ENCODE measurements around the gene COL5A3. TPM values are rescaled to one million over a fixed set of nuclear protein-coding genes. Genes with fewer than 3 reads are reported as not detected.

The COL5A3 gene
- 52.1 and 58.2 TPM in 2 replicates for total RNA-seq

DNA sequence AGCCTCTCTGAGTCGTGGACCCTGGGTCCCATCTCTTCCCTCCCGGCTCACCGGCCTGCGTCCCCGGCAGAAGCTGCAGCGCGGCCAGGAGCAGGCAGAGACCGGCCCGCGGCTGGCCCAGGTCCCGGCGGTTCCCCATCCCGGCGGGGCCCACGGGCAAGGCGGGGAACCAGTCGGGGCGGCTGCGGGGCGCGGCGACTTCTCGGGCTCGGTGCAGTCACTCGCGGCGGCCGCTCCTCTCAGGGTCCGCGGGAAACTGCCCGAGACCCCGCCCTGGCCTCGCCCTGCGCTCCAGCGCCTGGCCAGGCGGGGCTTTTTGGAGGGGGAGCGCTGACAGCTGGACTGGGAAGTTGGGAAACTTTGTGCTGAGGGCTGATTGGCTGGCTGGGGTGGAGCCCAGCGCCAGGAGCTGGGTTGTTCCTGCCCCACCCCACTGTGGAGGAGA, at the start of gene COL5A3:
Gene COL5A3 (minus strand): TSS at position 258 of the 445 bp plus-strand sequence. CDS start 119 bp downstream, at position 139.

DNA sequence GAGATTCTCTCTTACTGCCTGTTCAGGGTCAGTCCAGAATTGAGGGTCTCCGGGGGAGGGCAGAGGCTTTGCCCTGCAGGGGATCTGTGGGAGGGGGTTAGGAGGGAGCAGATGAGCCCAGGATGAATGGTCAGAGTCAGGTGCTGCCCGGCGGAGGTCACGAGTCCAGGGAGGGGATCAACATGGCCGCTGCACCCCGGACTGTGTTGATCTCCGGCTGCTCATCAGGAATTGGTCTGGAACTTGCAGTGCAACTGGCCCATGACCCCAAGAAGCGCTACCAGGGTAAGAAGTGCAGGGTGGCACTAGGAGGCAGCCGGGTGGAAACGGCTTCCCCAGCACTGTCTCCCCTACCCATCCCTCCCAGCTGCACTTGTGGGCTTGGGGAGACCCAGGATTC, 3.0 kb upstream of the COL5A3 start, which contains the start of gene RDH8:
Gene RDH8 (plus strand): TSS at position 168 of the 400 bp plus-strand sequence. CDS start 15 bp downstream, at position 183.

DNA sequence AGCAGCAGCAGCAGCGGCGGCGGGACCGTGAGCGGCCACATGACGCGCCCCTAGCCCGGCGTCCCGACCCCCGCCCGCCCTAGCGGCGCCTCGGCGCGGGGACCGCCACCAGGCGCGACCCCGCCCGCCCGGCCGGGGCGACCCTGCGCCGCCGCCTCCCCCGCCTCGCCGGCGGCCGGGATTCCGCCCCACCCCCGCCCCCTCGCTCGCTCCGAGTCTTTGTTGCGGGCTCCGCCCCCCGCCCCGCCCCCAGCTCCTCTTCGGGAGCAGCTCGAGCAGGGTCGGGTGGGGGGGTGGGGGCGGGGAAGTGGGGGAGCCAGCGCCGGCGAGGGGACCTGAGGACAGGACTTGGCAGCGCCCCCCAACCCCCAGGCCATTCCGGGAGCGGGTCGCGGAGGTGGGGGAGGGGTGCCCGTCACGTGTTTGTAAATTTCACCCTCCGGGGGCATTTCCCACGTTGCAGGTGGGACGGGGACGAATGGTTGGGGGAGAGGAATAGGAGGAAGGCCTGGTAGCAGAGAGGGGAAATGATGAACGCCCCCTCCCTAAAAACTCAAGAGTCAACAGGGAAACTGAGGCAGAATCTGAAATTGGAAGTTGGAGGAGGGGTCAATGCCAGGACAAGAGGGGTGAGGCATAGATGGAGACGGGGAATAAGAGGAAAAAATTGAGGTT, 73.8 kb downstream of the COL5A3 start, which contains the start of gene OLFM2:
Gene OLFM2 (minus strand): TSS at position 190 of the 675 bp plus-strand sequence. CDS start 149 bp downstream, at position 41.

Other genes starting within 250 kb of the COL5A3 start
- gene ZNF846, start 241.8 kb downstream of the COL5A3 start, total RNA-seq = 12.7 and 16.9 TPM in 2 replicates
- 20.6 and 21.6 TPM in 2 replicates for gene FBXL12, start 191.4 kb downstream of the COL5A3 start, total RNA-seq
- gene UBL5, start 182.6 kb downstream of the COL5A3 start, total RNA-seq = 516 and 622 TPM in 2 replicates
- 37.7 and 46.6 TPM in 2 replicates for gene PIN1, start 175.2 kb downstream of the COL5A3 start, total RNA-seq
- 14.7 and 18.8 TPM in 2 replicates for gene OLFM2, start 74.0 kb downstream of the COL5A3 start, total RNA-seq
- gene RDH8, start 3.0 kb upstream of the COL5A3 start, total RNA-seq = not detected in 2 replicates
- 24.1 and 33.3 TPM in 2 replicates for gene SHFL, start 75.8 kb upstream of the COL5A3 start, total RNA-seq
- gene ANGPTL6, start 92.2 kb upstream of the COL5A3 start, total RNA-seq = 0.10 TPM in 1 of 2 replicates, not detected in the other
- 32.3 and 32.5 TPM in 2 replicates for gene PPAN, start 95.9 kb upstream of the COL5A3 start, total RNA-seq
- 5.3 and 6.8 TPM in 2 replicates for gene P2RY11, start 101.2 kb upstream of the COL5A3 start, total RNA-seq
- 279 and 285 TPM in 2 replicates for gene EIF3G, start 109.4 kb upstream of the COL5A3 start, total RNA-seq
- gene DNMT1, start 184.4 kb upstream of the COL5A3 start, total RNA-seq = 32.2 and 32.6 TPM in 2 replicates
- 26.8 and 33.8 TPM in 2 replicates for gene S1PR2, start 220.8 kb upstream of the COL5A3 start, total RNA-seq
- gene MRPL4, start 241.7 kb upstream of the COL5A3 start, total RNA-seq = 58.3 and 72.3 TPM in 2 replicates

All from cardiac ventricle fibroblast (primary cell).